Measurements from ENCODE around the gene KCNG4.

DNA sequence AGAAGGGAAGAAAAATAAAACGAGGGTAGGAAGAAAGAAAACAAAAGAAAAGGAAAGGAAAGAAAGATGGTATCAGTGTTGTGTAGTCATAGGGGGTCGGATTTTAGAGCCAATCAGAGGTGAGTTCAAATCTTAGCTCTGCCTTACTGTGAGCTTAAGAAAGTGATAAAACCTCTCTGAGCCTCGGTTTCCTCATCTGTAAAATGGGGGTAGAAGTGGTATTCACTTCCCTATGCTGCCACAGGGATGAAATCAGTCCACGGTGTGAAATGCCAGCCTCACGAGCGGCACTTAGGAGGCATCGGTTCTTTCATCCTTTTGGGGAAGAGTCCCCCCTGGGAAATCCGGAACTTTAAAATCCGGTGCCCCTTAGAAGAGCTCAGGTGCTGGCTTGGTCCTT, 6.1 kb downstream of the KCNG4 start:
- TF ChIP-seq, protein P1, sequence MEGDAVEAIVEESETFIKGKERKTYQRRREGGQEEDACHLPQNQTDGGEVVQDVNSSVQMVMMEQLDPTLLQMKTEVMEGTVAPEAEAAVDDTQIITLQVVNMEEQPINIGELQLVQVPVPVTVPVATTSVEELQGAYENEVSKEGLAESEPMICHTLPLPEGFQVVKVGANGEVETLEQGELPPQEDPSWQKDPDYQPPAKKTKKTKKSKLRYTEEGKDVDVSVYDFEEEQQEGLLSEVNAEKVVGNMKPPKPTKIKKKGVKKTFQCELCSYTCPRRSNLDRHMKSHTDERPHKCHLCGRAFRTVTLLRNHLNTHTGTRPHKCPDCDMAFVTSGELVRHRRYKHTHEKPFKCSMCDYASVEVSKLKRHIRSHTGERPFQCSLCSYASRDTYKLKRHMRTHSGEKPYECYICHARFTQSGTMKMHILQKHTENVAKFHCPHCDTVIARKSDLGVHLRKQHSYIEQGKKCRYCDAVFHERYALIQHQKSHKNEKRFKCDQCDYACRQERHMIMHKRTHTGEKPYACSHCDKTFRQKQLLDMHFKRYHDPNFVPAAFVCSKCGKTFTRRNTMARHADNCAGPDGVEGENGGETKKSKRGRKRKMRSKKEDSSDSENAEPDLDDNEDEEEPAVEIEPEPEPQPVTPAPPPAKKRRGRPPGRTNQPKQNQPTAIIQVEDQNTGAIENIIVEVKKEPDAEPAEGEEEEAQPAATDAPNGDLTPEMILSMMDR (IDR thresholded peaks at IDR 0.05): no peak
- TF ChIP-seq EP300 (IDR thresholded peaks at IDR 0.05): no peak
